Ovary (tissue), 3 donors: ENCODE results near the gene SLC37A4.

Experiments used
- CTCF ChIP-seq, 3 donors: fragments of 450-650 bp in 2 of 3; fragments of 200-600 bp in 1 of 3; IDR thresholded peaks; one replicate each; pipeline versions ENCODE4 v1.5.1 to v1.8.0; 2016 to 2022; ENCODE audit warnings: antibody characterized with exemption in 3 of 3, mild to moderate bottlenecking in 1 of 3
- EP300 ChIP-seq: sonication (generic); formaldehyde crosslinking; IDR thresholded peaks from one replicate; pipeline ENCODE4 v1.6.1; 2017; ENCODE audit warnings: antibody characterized with exemption
- POLR2A ChIP-seq: fragments of 450-650 bp; IDR thresholded peaks from one replicate; pipeline ENCODE4 v1.6.1; 2017; ENCODE audit warnings: antibody characterized with exemption, mild to moderate bottlenecking, moderate library complexity
- donor health status: DM: no; HTN: no; CAD: no.

GRCh38 chr11:119051440-119052162 is 20.9 kb upstream of the SLC37A4 start:
- no peak for TF ChIP-seq EP300
- no peak for TF ChIP-seq POLR2A
- TF ChIP-seq CTCF (IDR thresholded peaks at IDR 0.05): no peak
